OCI-LY1 (cell line): ENCODE results near the gene MAGEB1.

Experiments used
- H2AFZ ChIP-seq: fragments of 200-600 bp; sonication (generic), shearing (Covaris generic); 2 replicates; pipeline ENCODE4 v1.6.0; 2014; ENCODE audit warnings: antibody characterized with exemption, mild to moderate bottlenecking, low read length
- H3F3A ChIP-seq: fragments of 200-600 bp; sonication (generic), shearing (Covaris generic); 2 replicates; pipeline ENCODE4 v1.6.0; 2014; ENCODE audit warnings: mild to moderate bottlenecking, antibody characterized with exemption, low read length, moderate library complexity; ENCODE audit not compliant: insufficient read depth
- H3K27ac ChIP-seq: fragments of 200-600 bp; sonication (generic); 2 replicates; pipeline ENCODE4 v1.5.1; 2014; ENCODE audit warnings: low read length, mixed run types, mild to moderate bottlenecking, low read depth; ENCODE audit not compliant: poor library complexity, severe bottlenecking
- H3K27me3 ChIP-seq: fragments of 200-600 bp; sonication (generic); 2 replicates; pipeline ENCODE4 v1.6.0; 2014; ENCODE audit warnings: antibody characterized with exemption, mild to moderate bottlenecking, low read length, moderate library complexity; ENCODE audit not compliant: insufficient read depth
- H3K36me3 ChIP-seq: fragments of 200-600 bp; sonication (generic); 2 replicates; pipeline ENCODE4 v1.6.1; 2014; ENCODE audit warnings: mild to moderate bottlenecking, antibody characterized with exemption, low read length, moderate library complexity, mixed read lengths; ENCODE audit not compliant: insufficient read depth
- H3K4me1 ChIP-seq: fragments of 200-600 bp; sonication (generic); 2 replicates; pipeline ENCODE4 v1.5.1; 2014; ENCODE audit warnings: mild to moderate bottlenecking, low read length, moderate library complexity; ENCODE audit not compliant: insufficient read depth, severe bottlenecking
- H3K4me2 ChIP-seq: fragments of 200-600 bp; sonication (generic), shearing (Covaris generic); 2 replicates; pipeline ENCODE4 v1.6.1; 2014; ENCODE audit warnings: low read length
- H3K4me3 ChIP-seq: fragments of 200-600 bp; sonication (generic); 2 replicates; pipeline ENCODE4 v1.5.1; 2014; ENCODE audit warnings: low read length, low read depth, mild to moderate bottlenecking, mixed read lengths; ENCODE audit not compliant: poor library complexity, severe bottlenecking
- H3K79me2 ChIP-seq: fragments of 200-600 bp; shearing (Covaris generic); 2 replicates; pipeline ENCODE4 v1.6.1; 2016; ENCODE audit warnings: mixed run types, low read length, mixed read lengths; ENCODE audit not compliant: insufficient read depth
- H3K9ac ChIP-seq: fragments of 200-600 bp; sonication (generic), shearing (Covaris generic); 2 replicates; pipeline ENCODE4 v1.6.1; 2014; ENCODE audit warnings: mild to moderate bottlenecking, low read length, mixed read lengths
- H3K9me2 ChIP-seq: fragments of 200-600 bp; sonication (generic), shearing (Covaris generic); 2 replicates; pipeline ENCODE4 v1.6.1; 2014; ENCODE audit warnings: low read depth, mild to moderate bottlenecking, low read length, mixed read lengths
- H3K9me3 ChIP-seq: fragments of 200-600 bp; shearing (Covaris generic); 2 replicates; pipeline ENCODE4 v1.6.1; 2014; ENCODE audit warnings: low read length, mixed read lengths
- H4K20me1 ChIP-seq: fragments of 200-600 bp; sonication (generic), shearing (Covaris generic); 2 replicates; pipeline ENCODE4 v1.6.0; 2016; ENCODE audit warnings: mild to moderate bottlenecking, low read length; ENCODE audit not compliant: insufficient read depth
- CTCF ChIP-seq: fragments of 200-600 bp; sonication (generic), shearing (Covaris generic); IDR thresholded peaks from 2 replicates; pipeline ENCODE4 v1.5.1; 2017; ENCODE audit warnings: mild to moderate bottlenecking, antibody characterized with exemption, low read length, moderate library complexity, mixed read lengths
- EZH2 ChIP-seq: fragments of 200-600 bp; sonication (generic), shearing (Covaris generic); IDR thresholded peaks from 2 replicates; pipeline ENCODE4 v1.8.0; 2017; ENCODE audit warnings: borderline replicate concordance, mixed run types, mild to moderate bottlenecking, antibody characterized with exemption, low read length, moderate library complexity, mixed read lengths

The MAGEB1 gene

GRCh38 chrX:30248854-30249253, 1.9 kb downstream of the MAGEB1 start:
- Histone ChIP-seq H3K9me3 (no peaks in the 10 kb centered on the region), H4K20me1 (no peaks in the 10 kb centered on the region), H3K27me3 (no peaks in the 10 kb centered on the region), H3K4me2 (no peak overlapping the region), H2AFZ (no peak overlapping the region), H3F3A (no peaks in the 10 kb centered on the region), H3K79me2 (no peaks in the 10 kb centered on the region), H3K36me3 (no peaks in the 10 kb centered on the region), H3K4me1 (no peaks in the 10 kb centered on the region), H3K4me3 (no peak overlapping the region), H3K9ac (no peak overlapping the region), H3K27ac (no peak overlapping the region), H3K9me2 (no peaks in the 10 kb centered on the region)
- no peak for TF ChIP-seq EZH2
- TF ChIP-seq CTCF = no peak

DNA sequence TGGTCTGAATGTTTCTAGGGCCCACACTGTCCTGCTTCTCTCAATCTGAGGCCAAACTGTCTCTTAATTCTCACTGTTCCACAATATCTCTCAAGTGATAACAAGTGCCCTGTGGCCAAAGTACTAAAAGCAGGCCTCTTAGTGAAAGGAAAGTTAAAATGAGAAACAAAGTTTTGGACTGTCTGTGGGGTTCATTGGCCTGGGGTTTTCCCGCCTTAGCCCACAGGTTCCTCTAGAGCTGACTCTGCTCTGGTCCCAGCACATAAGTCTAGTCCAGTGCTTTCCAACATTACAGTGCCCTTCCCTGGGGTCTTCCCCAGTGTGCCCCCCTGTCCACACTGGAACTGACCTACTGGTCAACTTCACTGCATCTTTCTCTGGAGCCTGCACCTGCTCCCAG, 6.3 kb downstream of the MAGEB1 start:
- Histone ChIP-seq H3K36me3 (no peaks in the 10 kb centered on the region), H3K4me1 (no peaks in the 10 kb centered on the region), H3K79me2 (no peaks in the 10 kb centered on the region), H3K27me3 (no peaks in the 10 kb centered on the region), H3K27ac (no peak overlapping the region), H3K4me2 (no peak overlapping the region), H3F3A (no peaks in the 10 kb centered on the region), H4K20me1 (no peaks in the 10 kb centered on the region), H3K4me3 (no peak overlapping the region), H3K9me3 (no peaks in the 10 kb centered on the region), H2AFZ (no peak overlapping the region), H3K9me2 (no peaks in the 10 kb centered on the region), H3K9ac (no peak overlapping the region)
- TF ChIP-seq EZH2 = no peak

DNA sequence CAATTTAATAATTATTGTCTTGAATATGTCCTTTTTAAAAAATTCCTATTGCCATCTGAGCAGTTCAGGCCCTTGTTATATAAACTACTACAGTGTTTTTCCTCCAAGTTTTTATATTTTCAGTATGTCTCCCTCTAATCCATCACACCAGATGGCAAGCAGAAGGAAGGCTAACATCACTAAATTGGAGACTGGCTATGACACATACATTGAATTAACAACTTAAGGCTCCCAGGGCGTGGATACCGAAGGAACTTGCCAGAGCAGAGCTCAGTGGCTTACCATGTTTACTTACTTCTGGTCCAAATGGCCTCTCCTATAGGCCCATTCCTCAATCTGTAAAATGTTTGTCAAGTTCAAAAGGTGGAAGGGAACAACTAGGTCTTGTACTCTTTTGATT, 13.0 kb downstream of the MAGEB1 start:
- Histone ChIP-seq H3F3A (no peaks in the 10 kb centered on the region), H3K4me2 (no peak overlapping the region), H3K9me2 (no peaks in the 10 kb centered on the region), H3K27me3 (no peaks in the 10 kb centered on the region), H3K4me3 (no peak overlapping the region), H3K9ac (no peak overlapping the region), H3K36me3 (no peaks in the 10 kb centered on the region), H3K79me2 (no peaks in the 10 kb centered on the region), H2AFZ (no peak overlapping the region), H4K20me1 (no peaks in the 10 kb centered on the region), H3K27ac (no peak overlapping the region), H3K9me3 (no peaks in the 10 kb centered on the region), H3K4me1 (no peaks in the 10 kb centered on the region)
- TF ChIP-seq EZH2 = no peak
- TF ChIP-seq CTCF = no peak

GRCh38 chrX:30261012-30261411, 14.1 kb downstream of the MAGEB1 start:
- no peaks in the 10 kb centered on the region for H4K20me1 ChIP-seq
- H3K4me3 ChIP-seq = no peak overlapping the region
- no peaks in the 10 kb centered on the region for H3K36me3 ChIP-seq
- no peaks in the 10 kb centered on the region for H3F3A ChIP-seq
- no peak overlapping the region for H3K9ac ChIP-seq
- TF ChIP-seq EZH2 (no peak), CTCF (no peak)
- H2AFZ ChIP-seq = no peak overlapping the region
- no peak overlapping the region for H3K27ac ChIP-seq
- no peaks in the 10 kb centered on the region for H3K27me3 ChIP-seq
- no peaks in the 10 kb centered on the region for H3K9me3 ChIP-seq
- H3K4me1 ChIP-seq = no peaks in the 10 kb centered on the region
- no peak overlapping the region for H3K4me2 ChIP-seq
- no peaks in the 10 kb centered on the region for H3K79me2 ChIP-seq
- no peaks in the 10 kb centered on the region for H3K9me2 ChIP-seq
